Upper lobe of left lung (tissue), 4 donors: ENCODE measurements around the gene ANKZF1.

Experiments
- CTCF ChIP-seq, 6 experiments: fragments of 450-650 bp in 4 of 6; fragments of 200-600 bp in 2 of 6; sonication (generic) in 2 of 6; IDR thresholded peaks; one replicate each; pipeline ENCODE4 v1.5.1; 2016 to 2019; ENCODE audit warnings: antibody characterized with exemption in 6 of 6
- EP300 ChIP-seq, 4 donors: sonication (generic); formaldehyde crosslinking; IDR thresholded peaks; one replicate each; pipeline ENCODE4 v1.5.1; 2017; ENCODE audit warnings: antibody characterized with exemption in 4 of 4, control low read depth in 2 of 4
- POLR2A ChIP-seq, 4 donors: fragments of 450-650 bp; IDR thresholded peaks; one replicate each; pipeline ENCODE4 v1.5.1; 2016 to 2017; ENCODE audit warnings: antibody characterized with exemption in 4 of 4, mild to moderate bottlenecking in 2 of 4

DNA sequence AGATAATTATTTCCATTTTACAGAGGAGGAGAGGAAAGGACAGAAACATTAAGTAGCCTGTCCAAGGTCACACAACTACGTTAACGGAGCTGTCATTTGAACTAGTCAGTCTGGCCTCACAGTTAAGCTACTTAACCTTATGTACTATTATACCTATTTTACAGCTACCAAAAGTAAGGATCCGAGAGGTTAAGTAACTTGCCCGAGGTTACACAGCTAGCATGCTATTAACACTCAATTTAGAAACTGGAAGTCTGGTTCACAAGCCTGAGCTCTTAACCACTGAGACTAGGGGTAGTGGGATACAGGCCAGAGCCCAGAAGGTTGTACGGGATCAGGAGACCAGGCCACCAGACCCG is 15.2 kb downstream of the ANKZF1 start:
- TF ChIP-seq CTCF (IDR thresholded peaks at IDR 0.05), result no peak
- TF ChIP-seq EP300 (IDR thresholded peaks at IDR 0.05), result no peak
- no peak for TF ChIP-seq POLR2A (IDR thresholded peaks at IDR 0.05)
